Tibial artery (tissue), 4 donors: ENCODE measurements around the gene SKAP1.
"Not testable (repeated sequence)": the region's sequence is repeated elsewhere in the genome, so short reads cannot be mapped to it uniquely, and the experiment has no call there.

Experiments
- DNase-seq, 2 donors: peaks; one replicate each; pipeline ENCODE4 v3.0.0-alpha.2; 2019
- H3K27ac ChIP-seq, 2 donors: fragments of 200-600 bp; sonication (generic) in 1 of 2; 1 replicate in 1 of 2; 2 replicates in 1 of 2; pipeline ENCODE4 v1.5.1; 2018 to 2019; ENCODE audit warnings: mild to moderate bottlenecking in 1 of 2
- H3K27me3 ChIP-seq, 2 donors: fragments of 200-600 bp; sonication (generic) in 1 of 2; one replicate each; pipeline versions ENCODE4 v1.5.1 to v1.6.0; 2016 to 2019
- H3K36me3 ChIP-seq, 3 donors: fragments of 200-600 bp; sonication (generic) in 2 of 3; one replicate each; pipeline ENCODE4 v1.5.1; 2016 to 2019; ENCODE audit warnings: mild to moderate bottlenecking in 2 of 3
- H3K4me1 ChIP-seq, 4 donors: fragments of 200-600 bp; sonication (generic) in 2 of 4; 1 replicate in 3 of 4; 2 replicates in 1 of 4; pipeline ENCODE4 v1.5.1; 2016 to 2019
- H3K4me3 ChIP-seq, 2 donors: fragments of 200-600 bp; sonication (generic) in 1 of 2; 1 replicate in 1 of 2; 2 replicates in 1 of 2; pipeline ENCODE4 v1.5.1; 2018 to 2019; ENCODE audit warnings: mild to moderate bottlenecking in 2 of 2
- H3K9me3 ChIP-seq, 3 donors: fragments of 200-600 bp; sonication (generic) in 1 of 3; one replicate each; pipeline ENCODE4 v1.5.1; 2016 to 2019
- CTCF ChIP-seq, 2 experiments: fragments of 200-600 bp in 1 of 2; fragments of 450-650 bp in 1 of 2; IDR thresholded peaks; one replicate each; pipeline ENCODE4 v1.5.1; 2017 to 2019; ENCODE audit warnings: antibody characterized with exemption in 2 of 2, mild to moderate bottlenecking in 1 of 2, moderate library complexity in 1 of 2
- intact Hi-C: fragments of 100-400 bp; cut with DNase I; formaldehyde crosslinking; loops from one replicate; pipeline ENCODE4 v1.15.0; 2023; ENCODE audit warnings: low total_unique reads

The SKAP1 gene

GRCh38 chr17:48456589-48456988 lies 26.6 kb upstream of the SKAP1 start:
- no peak for DNase-seq
- Histone ChIP-seq H3K36me3 (no peaks in the 10 kb centered on the region), H3K4me1 (peaks cover 0 to 4% (median 0%) of the 10 kb centered on the region in 4 donors), H3K4me3 (no peak overlapping the region), H3K27me3 (peaks cover 0 to 70% of the 10 kb centered on the region in 2 donors), H3K27ac (no peak overlapping the region), H3K9me3 (peaks cover 0 to 11% (median 11%) of the 10 kb centered on the region in 3 donors)
- TF ChIP-seq CTCF (IDR thresholded peaks at IDR 0.05) = no peak
- intact Hi-C loops = no loop called here

GRCh38 chr17:48455791-48456190 lies 25.8 kb upstream of the SKAP1 start:
- intact Hi-C loops = no loop called here
- H3K4me3 ChIP-seq = no peak overlapping the region
- no peaks in the 10 kb centered on the region for H3K36me3 ChIP-seq
- TF ChIP-seq CTCF (IDR thresholded peaks at IDR 0.05) = no peak
- peaks cover 0 to 4% (median 0%) of the 10 kb centered on the region in 4 donors for H3K4me1 ChIP-seq
- no peak overlapping the region for H3K27ac ChIP-seq
- peaks cover 0 to 70% of the 10 kb centered on the region in 2 donors for H3K27me3 ChIP-seq
- peaks cover 0 to 11% (median 11%) of the 10 kb centered on the region in 3 donors for H3K9me3 ChIP-seq
- DNase-seq = no peak

- H3K27ac ChIP-seq = no peak overlapping the region
- peaks cover 0 to 54% of the 10 kb centered on the region in 2 donors for H3K27me3 ChIP-seq
- TF ChIP-seq CTCF (IDR thresholded peaks at IDR 0.05) = no peak
- intact Hi-C loops = no loop called here
- peaks cover 0 to 4% (median 0%) of the 10 kb centered on the region in 4 donors for H3K4me1 ChIP-seq
- H3K4me3 ChIP-seq = no peak overlapping the region
- no peak for DNase-seq
- peaks cover 0 to 11% (median 11%) of the 10 kb centered on the region in 3 donors for H3K9me3 ChIP-seq
- no peaks in the 10 kb centered on the region for H3K36me3 ChIP-seq
These were observed 23.4 kb upstream of the SKAP1 start for GRCh38 chr17:48453447-48453846.

- intact Hi-C loops = no loop called here
- peaks cover 0 to 11% (median 11%) of the 10 kb centered on the region in 3 donors for H3K9me3 ChIP-seq
- no peaks in the 10 kb centered on the region for H3K4me1 ChIP-seq
- no peak for TF ChIP-seq CTCF (IDR thresholded peaks at IDR 0.05)
- peaks cover 0 to 41% of the 10 kb centered on the region in 2 donors for H3K27me3 ChIP-seq
- DNase-seq = no peak
- H3K36me3 ChIP-seq = no peaks in the 10 kb centered on the region
- no peak overlapping the region for H3K27ac ChIP-seq
- no peak overlapping the region for H3K4me3 ChIP-seq
These were observed 21.5 kb upstream of the SKAP1 start for GRCh38 chr17:48451489-48451888.

- H3K4me1 ChIP-seq, H3K4me3 ChIP-seq, DNase-seq, H3K27ac ChIP-seq, H3K36me3 ChIP-seq, H3K9me3 ChIP-seq, intact Hi-C loops: not testable (repeated sequence)
- peaks cover 0 to 35% of the 10 kb centered on the region in 2 donors for H3K27me3 ChIP-seq
These were observed 19.3 kb upstream of the SKAP1 start for GRCh38 chr17:48449335-48449734.

GRCh38 chr17:48445248-48445620 lies 15.2 kb upstream of the SKAP1 start:
- Histone ChIP-seq H3K4me3 (no peak overlapping the region), H3K27ac (no peak overlapping the region), H3K4me1 (no peaks in the 10 kb centered on the region), H3K9me3 (no peaks in the 10 kb centered on the region), H3K27me3 (peaks cover 0 to 29% of the 10 kb centered on the region in 2 donors), H3K36me3 (no peaks in the 10 kb centered on the region)
- no peak for TF ChIP-seq CTCF (IDR thresholded peaks at IDR 0.05)
- intact Hi-C loops = no loop called here
- no peak for DNase-seq
